Cardiac muscle cell (in vitro differentiated cells and primary cell): ENCODE data around the gene TNFSF15. TPM values are rescaled to one million over a fixed set of nuclear protein-coding genes. Genes with fewer than 3 reads are reported as not detected.

ENCODE experiments used
- DNase-seq, 2 donors: peaks; one replicate each; pipeline versions ENCODE4 v3.0.0 to v3.0.0-alpha.2; 2010 to 2017; ENCODE audit warnings: low read depth in 1 of 2, low spot score in 1 of 2
- H3K27ac ChIP-seq: fragments of 200-600 bp; sonication (generic); 2 replicates; pipeline ENCODE4 v1.5.1; 2016
- H3K27me3 ChIP-seq: fragments of 200-600 bp; sonication (generic); 2 replicates; pipeline ENCODE4 v1.6.0; 2016; ENCODE audit warnings: control low read depth
- H3K36me3 ChIP-seq: fragments of 200-600 bp; sonication (generic); 2 replicates; pipeline ENCODE4 v1.5.1; 2016; ENCODE audit warnings: control low read depth
- H3K4me1 ChIP-seq: fragments of 200-600 bp; sonication (generic); 2 replicates; pipeline ENCODE4 v1.8.1; 2017; ENCODE audit warnings: low read depth, mild to moderate bottlenecking, mixed run types
- H3K4me3 ChIP-seq: fragments of 200-600 bp; sonication (generic); 2 replicates; pipeline ENCODE4 v1.5.1; 2016; ENCODE audit warnings: mild to moderate bottlenecking
- H3K9me3 ChIP-seq: fragments of 200-600 bp; sonication (generic); 2 replicates; pipeline ENCODE4 v1.5.1; 2017; ENCODE audit warnings: low read depth, mild to moderate bottlenecking, control low read depth
- polyA plus RNA-seq: library from polyadenylated mRNA; unstranded; fragments of >200 nt; fragmentation: Nextera tagmentation; extraction: Ambion mirVana; gene quantifications from 2 replicates; pipeline ENCODE4 v1.2.1, GENCODE V29; 2016
- total RNA-seq: library from RNA; depleted of rRNA; stranded (reverse); fragments of >200 nt; gene quantifications from 2 replicates; pipeline ENCODE4 v1.2.3, GENCODE V29; 2016
- TF ChIP-seq, protein P1 (sequence below): IDR thresholded peaks from 2 replicates; pipeline ENCODE4 v1.5.1; 2012; ENCODE audit warnings: low read depth, mild to moderate bottlenecking, low read length

Gene TNFSF15
- total and polyA plus RNA-seq, 2 experiments from 2014 or later = not detected

DNA sequence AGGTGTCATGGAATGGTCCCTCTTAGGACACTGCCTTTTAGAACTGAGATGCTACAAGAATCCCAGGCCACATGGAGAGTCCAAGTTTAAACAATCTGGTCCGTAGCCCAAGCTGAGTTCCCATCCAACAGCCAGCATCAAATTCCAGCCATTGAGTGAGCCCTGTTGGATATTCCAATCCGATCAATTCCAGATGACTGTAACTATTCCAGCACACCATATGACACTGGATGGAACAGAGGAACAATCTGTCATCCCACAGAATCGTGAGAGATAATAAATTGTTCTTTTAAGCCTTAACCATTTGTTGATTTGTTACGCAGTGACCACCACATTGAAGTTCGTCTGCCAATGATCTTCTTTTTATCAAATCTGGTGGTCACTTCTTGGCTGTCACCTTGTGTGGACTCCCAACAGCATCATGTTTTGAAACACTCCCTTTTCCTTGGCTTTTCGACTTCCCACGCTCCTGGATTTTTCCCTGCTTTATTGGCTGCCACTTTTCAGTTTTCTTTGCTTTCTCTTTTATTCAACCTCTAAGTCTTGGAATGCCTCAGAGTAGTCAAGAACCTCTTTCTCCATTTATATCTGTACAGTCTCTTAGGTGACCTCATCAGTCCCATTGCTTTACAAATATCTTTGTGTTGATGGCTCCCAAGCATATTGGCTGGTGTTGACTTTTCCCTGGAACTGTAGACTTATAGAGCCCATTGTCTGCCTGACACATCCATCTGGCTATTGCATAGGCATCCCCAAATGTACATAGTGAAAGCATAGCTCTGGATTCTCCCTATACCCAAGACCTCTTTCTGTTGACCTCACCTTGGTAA lies 46.1 kb downstream of the TNFSF15 start:
- Histone ChIP-seq H3K36me3 (no peaks in the 10 kb centered on the region), H3K27me3 (peaks cover 67% of the 10 kb centered on the region), H3K9me3 (no peaks in the 10 kb centered on the region), H3K27ac (no peak overlapping the region), H3K4me3 (no peak overlapping the region), H3K4me1 (no peaks in the 10 kb centered on the region)
- DNase-seq = no peak
- TF ChIP-seq, protein P1, sequence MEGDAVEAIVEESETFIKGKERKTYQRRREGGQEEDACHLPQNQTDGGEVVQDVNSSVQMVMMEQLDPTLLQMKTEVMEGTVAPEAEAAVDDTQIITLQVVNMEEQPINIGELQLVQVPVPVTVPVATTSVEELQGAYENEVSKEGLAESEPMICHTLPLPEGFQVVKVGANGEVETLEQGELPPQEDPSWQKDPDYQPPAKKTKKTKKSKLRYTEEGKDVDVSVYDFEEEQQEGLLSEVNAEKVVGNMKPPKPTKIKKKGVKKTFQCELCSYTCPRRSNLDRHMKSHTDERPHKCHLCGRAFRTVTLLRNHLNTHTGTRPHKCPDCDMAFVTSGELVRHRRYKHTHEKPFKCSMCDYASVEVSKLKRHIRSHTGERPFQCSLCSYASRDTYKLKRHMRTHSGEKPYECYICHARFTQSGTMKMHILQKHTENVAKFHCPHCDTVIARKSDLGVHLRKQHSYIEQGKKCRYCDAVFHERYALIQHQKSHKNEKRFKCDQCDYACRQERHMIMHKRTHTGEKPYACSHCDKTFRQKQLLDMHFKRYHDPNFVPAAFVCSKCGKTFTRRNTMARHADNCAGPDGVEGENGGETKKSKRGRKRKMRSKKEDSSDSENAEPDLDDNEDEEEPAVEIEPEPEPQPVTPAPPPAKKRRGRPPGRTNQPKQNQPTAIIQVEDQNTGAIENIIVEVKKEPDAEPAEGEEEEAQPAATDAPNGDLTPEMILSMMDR = no peak

DNA sequence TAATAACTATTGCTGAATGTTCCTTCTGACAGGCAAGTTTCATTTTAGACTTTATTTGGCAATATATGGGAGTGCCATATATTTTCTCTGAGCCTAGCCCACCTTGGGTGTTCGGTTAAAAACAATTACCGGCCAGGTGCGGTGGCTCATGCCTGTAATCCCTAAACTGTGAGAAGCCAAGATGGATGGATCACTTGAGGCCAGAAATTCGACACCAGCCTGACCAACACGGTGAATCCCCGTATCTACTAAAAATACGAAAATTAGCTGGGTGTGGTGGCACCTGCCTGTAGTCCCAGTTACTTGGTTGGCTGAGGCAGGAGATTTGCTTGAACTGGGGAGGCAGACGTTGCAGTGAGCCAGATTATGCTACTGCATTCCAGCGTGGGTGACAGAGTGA lies 47.9 kb downstream of the TNFSF15 start:
- no peak overlapping the region for H3K4me3 ChIP-seq
- H3K4me1 ChIP-seq = no peaks in the 10 kb centered on the region
- TF ChIP-seq, protein P1 = no peak
- H3K36me3 ChIP-seq = no peaks in the 10 kb centered on the region
- no peak overlapping the region for H3K27ac ChIP-seq
- no peak for DNase-seq
- no peaks in the 10 kb centered on the region for H3K9me3 ChIP-seq
- H3K27me3 ChIP-seq = peaks cover 65% of the 10 kb centered on the region

DNA sequence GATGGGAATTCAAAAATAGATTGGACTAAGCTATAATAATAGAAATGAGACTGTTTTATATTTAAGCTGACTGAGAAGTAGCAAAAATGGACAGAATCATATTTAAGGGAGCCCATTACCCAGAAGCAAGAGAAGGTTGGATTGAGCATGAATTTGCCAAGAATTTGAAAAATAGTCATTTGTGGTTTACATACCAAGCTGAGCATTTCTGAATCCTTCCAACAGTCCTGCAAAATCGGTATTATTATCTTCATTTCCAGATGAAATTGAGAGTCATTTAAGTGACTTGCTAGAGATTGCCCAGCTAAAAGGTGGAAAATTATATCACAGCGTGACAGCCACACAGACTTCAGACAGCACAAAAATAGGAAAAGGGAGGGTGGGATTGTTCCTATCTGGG lies 48.4 kb downstream of the TNFSF15 start:
- H3K36me3 ChIP-seq = no peaks in the 10 kb centered on the region
- no peak overlapping the region for H3K27ac ChIP-seq
- DNase-seq = no peak
- no peak overlapping the region for H3K4me3 ChIP-seq
- no peaks in the 10 kb centered on the region for H3K9me3 ChIP-seq
- no peaks in the 10 kb centered on the region for H3K4me1 ChIP-seq
- TF ChIP-seq, protein P1 = no peak
- peaks cover 65% of the 10 kb centered on the region for H3K27me3 ChIP-seq

DNA sequence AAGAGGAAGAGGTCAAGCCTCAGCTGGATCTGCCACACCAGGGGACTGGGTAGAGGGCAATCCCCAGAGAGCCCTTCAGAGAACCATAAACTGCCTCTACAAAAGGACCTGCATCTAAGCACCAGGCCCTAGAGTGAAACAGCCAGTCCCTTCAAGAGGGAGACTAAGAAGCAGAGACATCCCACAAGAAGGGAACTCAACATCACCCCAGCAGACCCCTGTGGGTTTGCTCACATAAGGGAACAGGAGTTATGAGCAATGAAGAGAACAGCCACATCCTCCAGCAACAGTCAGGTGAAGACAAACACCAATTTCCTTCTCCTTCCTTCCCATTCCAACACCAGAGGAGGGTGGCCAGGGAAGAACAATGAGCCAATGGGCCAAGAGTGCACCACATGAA lies 48.9 kb downstream of the TNFSF15 start:
- Histone ChIP-seq H3K27me3 (peaks cover 65% of the 10 kb centered on the region), H3K9me3 (no peaks in the 10 kb centered on the region), H3K4me3 (no peak overlapping the region), H3K36me3 (no peaks in the 10 kb centered on the region), H3K27ac (no peak overlapping the region), H3K4me1 (no peaks in the 10 kb centered on the region)
- no peak for DNase-seq
- TF ChIP-seq, protein P1 = no peak

DNA sequence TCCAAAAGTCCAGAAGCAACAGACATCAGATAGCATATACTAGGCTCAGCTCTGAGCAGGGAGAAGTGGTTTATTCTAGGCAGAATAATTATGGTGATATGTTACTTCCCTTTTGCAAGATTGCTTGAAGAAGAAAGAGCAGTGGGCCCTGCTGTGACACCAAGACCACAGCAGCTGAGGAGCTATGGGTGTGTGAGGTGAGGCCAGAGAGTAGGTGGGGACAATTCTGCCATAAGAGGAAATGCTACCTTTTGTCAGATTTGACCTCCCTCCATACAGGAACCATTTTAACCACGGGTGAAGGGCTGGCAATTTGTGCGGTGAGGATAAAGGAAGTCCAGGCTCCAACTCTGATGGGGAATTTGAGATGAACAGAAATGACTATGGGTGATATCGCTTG lies 51.3 kb downstream of the TNFSF15 start:
- TF ChIP-seq, protein P1 = no peak
- Histone ChIP-seq H3K4me3 (no peak overlapping the region), H3K36me3 (no peaks in the 10 kb centered on the region), H3K4me1 (no peaks in the 10 kb centered on the region), H3K27ac (no peak overlapping the region), H3K27me3 (peaks cover 52% of the 10 kb centered on the region), H3K9me3 (no peaks in the 10 kb centered on the region)
- DNase-seq = no peak
